ENCODE results near the gene IDH3B. TPM values are rescaled to one million over a fixed set of nuclear protein-coding genes. Genes with fewer than 3 reads are reported as not detected.
A peak's percentile ranks its signal among the peaks of the same experiment; 100 is the strongest.

IDH3B gene
- total and polyA plus RNA-seq, 2 of the 13 experiments (the other 11 are each of a cell fraction or from before 2014, with no cell fraction given) = 215 to 254 TPM

- TF ChIP-seq, protein P1, sequence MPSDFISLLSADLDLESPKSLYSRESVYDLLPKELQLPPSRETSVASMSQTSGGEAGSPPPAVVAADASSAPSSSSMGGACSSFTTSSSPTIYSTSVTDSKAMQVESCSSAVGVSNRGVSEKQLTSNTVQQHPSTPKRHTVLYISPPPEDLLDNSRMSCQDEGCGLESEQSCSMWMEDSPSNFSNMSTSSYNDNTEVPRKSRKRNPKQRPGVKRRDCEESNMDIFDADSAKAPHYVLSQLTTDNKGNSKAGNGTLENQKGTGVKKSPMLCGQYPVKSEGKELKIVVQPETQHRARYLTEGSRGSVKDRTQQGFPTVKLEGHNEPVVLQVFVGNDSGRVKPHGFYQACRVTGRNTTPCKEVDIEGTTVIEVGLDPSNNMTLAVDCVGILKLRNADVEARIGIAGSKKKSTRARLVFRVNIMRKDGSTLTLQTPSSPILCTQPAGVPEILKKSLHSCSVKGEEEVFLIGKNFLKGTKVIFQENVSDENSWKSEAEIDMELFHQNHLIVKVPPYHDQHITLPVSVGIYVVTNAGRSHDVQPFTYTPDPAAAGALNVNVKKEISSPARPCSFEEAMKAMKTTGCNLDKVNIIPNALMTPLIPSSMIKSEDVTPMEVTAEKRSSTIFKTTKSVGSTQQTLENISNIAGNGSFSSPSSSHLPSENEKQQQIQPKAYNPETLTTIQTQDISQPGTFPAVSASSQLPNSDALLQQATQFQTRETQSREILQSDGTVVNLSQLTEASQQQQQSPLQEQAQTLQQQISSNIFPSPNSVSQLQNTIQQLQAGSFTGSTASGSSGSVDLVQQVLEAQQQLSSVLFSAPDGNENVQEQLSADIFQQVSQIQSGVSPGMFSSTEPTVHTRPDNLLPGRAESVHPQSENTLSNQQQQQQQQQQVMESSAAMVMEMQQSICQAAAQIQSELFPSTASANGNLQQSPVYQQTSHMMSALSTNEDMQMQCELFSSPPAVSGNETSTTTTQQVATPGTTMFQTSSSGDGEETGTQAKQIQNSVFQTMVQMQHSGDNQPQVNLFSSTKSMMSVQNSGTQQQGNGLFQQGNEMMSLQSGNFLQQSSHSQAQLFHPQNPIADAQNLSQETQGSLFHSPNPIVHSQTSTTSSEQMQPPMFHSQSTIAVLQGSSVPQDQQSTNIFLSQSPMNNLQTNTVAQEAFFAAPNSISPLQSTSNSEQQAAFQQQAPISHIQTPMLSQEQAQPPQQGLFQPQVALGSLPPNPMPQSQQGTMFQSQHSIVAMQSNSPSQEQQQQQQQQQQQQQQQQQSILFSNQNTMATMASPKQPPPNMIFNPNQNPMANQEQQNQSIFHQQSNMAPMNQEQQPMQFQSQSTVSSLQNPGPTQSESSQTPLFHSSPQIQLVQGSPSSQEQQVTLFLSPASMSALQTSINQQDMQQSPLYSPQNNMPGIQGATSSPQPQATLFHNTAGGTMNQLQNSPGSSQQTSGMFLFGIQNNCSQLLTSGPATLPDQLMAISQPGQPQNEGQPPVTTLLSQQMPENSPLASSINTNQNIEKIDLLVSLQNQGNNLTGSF (CRISPR knock-in tag; IDR thresholded peaks at IDR 0.05) = 0 out of 2 replicates have a peak, but pooled peaks have one; percentile 49
- TF ChIP-seq, protein P2, sequence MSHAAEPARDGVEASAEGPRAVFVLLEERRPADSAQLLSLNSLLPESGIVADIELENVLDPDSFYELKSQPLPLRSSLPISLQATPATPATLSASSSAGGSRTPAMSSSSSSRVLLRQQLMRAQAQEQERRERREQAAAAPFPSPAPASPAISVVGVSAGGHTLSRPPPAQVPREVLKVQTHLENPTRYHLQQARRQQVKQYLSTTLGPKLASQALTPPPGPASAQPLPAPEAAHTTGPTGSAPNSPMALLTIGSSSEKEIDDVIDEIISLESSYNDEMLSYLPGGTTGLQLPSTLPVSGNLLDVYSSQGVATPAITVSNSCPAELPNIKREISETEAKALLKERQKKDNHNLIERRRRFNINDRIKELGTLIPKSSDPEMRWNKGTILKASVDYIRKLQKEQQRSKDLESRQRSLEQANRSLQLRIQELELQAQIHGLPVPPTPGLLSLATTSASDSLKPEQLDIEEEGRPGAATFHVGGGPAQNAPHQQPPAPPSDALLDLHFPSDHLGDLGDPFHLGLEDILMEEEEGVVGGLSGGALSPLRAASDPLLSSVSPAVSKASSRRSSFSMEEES (CRISPR knock-in tag; IDR thresholded peaks at IDR 0.05) = peak; percentile 65
- TF ChIP-seq ZNF331 (CRISPR knock-in tag; IDR thresholded peaks at IDR 0.05) (peak; percentile 55), REPIN1 (CRISPR knock-in tag; IDR thresholded peaks at IDR 0.05; ENCODE audit: borderline replicate concordance, low read depth) (0 out of 2 replicates have a peak, but pooled peaks have one; percentile 30), IRF1 (CRISPR knock-in tag; IDR thresholded peaks at IDR 0.05; ENCODE audit: low read depth) (no peak), EP300 (IDR thresholded peaks at IDR 0.05; ENCODE audit: low read depth in 2 of 2, low read length in 2 of 2) (no peak), EP300 (CRISPR knock-in tag; IDR thresholded peaks at IDR 0.05; ENCODE audit: borderline replicate concordance) (no peak), TCF7L2 (IDR thresholded peaks at IDR 0.05; ENCODE audit: low read depth, low read length) (no peak), ZMYM2 (CRISPR knock-in tag; IDR thresholded peaks at IDR 0.05) (no peak), ZNF546 (CRISPR knock-in tag; conservative IDR thresholded peaks at IDR 0.05) (0 out of 2 replicates have a peak, but pooled peaks have one; percentile 23), ZNF839 (CRISPR knock-in tag; IDR thresholded peaks at IDR 0.05; ENCODE audit: borderline replicate concordance) (no peak), ZSCAN30 (CRISPR knock-in tag; IDR thresholded peaks at IDR 0.05) (no peak), FOXO1 (CRISPR knock-in tag; IDR thresholded peaks at IDR 0.05) (0 out of 2 replicates have a peak, but pooled peaks have one; percentile 45), ZNF350 (CRISPR knock-in tag; IDR thresholded peaks at IDR 0.05; ENCODE audit: borderline replicate concordance, low read depth) (no peak; the same call in 1 of the 2 replicates), MTA1 (CRISPR knock-in tag; IDR thresholded peaks at IDR 0.05; ENCODE audit: borderline replicate concordance) (peak; percentile 75; the same call in 1 of the 2 replicates), ZNF792 (CRISPR knock-in tag; IDR thresholded peaks at IDR 0.05) (peak; percentile 55; the same call in 1 of the 2 replicates)
- TF ChIP-seq, protein P3, sequence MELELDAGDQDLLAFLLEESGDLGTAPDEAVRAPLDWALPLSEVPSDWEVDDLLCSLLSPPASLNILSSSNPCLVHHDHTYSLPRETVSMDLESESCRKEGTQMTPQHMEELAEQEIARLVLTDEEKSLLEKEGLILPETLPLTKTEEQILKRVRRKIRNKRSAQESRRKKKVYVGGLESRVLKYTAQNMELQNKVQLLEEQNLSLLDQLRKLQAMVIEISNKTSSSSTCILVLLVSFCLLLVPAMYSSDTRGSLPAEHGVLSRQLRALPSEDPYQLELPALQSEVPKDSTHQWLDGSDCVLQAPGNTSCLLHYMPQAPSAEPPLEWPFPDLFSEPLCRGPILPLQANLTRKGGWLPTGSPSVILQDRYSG (CRISPR knock-in tag; IDR thresholded peaks at IDR 0.05) = 0 out of 2 replicates have a peak, but pooled peaks have one; percentile 66
- TF ChIP-seq, protein P4, sequence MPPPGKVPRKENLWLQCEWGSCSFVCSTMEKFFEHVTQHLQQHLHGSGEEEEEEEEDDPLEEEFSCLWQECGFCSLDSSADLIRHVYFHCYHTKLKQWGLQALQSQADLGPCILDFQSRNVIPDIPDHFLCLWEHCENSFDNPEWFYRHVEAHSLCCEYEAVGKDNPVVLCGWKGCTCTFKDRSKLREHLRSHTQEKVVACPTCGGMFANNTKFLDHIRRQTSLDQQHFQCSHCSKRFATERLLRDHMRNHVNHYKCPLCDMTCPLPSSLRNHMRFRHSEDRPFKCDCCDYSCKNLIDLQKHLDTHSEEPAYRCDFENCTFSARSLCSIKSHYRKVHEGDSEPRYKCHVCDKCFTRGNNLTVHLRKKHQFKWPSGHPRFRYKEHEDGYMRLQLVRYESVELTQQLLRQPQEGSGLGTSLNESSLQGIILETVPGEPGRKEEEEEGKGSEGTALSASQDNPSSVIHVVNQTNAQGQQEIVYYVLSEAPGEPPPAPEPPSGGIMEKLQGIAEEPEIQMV (CRISPR knock-in tag; IDR thresholded peaks at IDR 0.05; ENCODE audit: low read depth) = peak; percentile 56; the same call in 1 of the 2 replicates
These were observed 28.2 kb upstream of the IDH3B start, which contains the start of gene EBF4 (continued) for GRCh38 chr20:2692036-2692885.

Data from HepG2 (cell line).